Measurements from ENCODE around the gene FARP1.

The FARP1 gene

DNA sequence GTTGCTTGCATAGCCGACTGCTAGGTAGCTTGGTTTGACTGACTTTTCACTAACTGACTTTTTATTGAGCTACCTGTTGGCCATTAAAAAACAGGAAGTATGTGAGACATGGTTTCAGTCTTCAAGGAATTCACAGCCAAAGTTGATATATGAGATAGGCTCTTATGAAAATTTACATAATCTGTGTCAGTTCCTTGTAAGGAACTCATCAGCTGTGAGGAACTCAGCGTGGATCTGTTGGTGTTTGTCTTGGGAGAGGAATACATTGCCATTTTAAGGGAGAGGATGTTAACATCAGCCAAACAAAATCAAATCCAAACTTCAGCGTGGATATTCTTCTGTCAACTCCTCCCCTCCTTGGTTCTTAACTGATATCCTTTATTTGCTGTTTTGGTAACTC lies 32.1 kb downstream of the FARP1 start:
- no peak for FAIRE-seq

DNA sequence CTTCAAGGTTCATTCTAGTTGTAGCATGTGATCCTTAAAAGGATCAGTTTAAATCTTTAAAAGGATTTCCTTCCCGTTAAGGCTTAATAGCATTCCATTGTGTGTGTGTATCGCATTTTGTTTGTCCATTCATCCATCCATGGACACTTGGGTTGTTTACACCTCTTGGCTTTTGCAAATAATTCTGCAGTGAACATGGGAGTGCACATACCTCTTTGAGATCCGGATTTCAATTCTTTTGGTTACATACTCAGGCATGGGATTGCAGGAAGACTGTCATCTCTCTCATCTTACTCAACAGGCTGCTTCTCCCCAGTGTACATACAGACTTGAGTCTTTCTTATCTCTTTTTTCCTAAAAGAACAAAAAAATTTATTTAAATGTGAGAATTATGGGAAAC lies 32.9 kb downstream of the FARP1 start:
- no peak for FAIRE-seq

DNA sequence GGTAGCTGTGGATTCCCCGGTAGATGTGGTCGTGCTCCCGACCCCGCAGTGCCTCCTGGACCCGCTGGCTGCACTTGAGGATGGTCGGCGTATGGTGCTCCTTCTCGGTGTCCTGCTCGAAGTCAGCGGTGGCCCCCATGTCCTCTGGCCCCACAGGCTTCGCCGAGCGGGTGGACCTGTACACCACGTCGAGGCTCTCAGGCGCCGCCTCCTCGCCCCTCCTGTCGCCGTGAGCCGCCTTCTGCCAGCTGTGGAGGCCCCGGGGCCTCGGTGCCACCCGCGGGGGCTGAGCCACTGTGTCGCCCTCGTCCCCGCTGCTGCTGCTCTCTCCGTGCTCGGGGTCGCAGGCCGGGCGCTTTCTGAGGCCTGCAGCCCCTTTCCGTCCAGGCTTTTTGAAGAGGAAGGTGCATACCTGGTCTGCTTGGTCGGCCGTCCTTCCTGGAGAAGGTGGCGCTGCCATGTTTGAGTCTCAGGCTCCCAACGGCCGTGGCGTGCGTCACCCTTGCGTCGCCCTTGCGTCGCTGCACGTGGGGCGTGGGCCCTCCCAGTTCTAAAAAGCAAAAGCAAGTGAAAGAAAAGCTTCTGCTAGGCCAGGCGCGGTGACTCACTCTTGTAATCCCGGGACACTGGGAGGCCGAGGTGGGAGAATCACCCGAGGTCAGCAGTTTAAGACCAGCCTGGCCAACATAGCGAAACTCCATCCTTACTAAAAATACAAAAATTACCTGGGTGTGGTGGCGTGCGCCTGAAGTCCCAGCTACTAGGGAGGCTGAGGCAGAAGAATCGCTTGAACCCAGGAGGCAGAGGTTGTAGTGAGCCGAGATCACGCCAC lies 34.1 kb downstream of the FARP1 start, which contains the start of gene RNF113B:
Gene RNF113B, minus strand, starts transcription at position 493 of the 832 bp plus-strand sequence. Its CDS starts 33 bp downstream, at position 460.
- FAIRE-seq = no peak

DNA sequence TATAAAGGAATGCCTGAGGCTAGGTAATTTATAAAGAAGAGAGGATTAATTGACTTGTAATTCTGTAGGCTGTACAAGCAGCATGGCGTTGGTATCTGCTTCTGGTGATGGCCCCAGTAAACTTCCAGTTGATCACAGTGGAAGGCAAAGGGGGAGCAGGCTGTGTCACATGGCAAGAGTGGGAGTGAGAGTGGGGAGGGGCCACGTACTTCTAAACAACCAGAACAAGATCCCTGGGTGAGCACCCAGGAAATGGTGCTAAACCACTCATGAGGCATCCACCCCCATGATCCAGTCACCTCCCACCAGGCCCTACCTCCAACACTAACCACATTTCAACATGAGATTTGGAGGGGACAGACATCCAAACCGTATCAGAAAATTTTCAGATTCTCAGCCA lies 37.2 kb downstream of the FARP1 start:
- no peak for FAIRE-seq

DNA sequence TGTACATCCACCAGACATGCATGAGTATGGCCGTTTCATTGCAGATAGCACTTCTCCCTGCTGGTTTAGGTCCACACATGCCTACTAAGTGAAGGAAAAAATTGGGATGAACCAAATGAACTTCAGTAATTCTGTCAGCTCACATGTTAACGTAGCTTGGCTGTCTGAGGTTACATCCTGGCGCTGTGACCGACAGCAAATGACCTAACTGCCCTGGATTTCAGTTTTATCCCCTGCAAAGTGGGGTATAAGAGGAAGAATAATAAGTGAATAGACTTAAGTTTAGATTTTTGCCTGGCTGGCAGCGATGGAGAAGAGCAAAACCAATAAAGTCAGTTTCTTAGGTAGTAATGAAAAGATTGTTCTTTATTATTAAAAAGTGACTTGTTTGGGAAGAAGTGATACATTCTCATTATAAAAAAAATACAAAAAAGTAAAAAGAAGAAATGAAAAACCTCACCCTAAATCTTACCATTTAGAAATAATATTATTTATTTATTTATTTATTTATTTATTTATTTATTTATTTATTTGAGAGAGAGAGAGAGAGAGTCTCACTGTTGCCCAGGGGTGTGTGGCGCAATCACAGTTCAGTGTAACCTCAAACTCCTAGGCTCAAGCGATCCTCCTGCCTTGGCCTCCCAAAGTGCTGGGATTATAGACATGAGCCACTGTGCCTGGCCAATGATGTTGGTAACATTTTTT lies 38.4 kb downstream of the FARP1 start:
- no peak for FAIRE-seq

DNA sequence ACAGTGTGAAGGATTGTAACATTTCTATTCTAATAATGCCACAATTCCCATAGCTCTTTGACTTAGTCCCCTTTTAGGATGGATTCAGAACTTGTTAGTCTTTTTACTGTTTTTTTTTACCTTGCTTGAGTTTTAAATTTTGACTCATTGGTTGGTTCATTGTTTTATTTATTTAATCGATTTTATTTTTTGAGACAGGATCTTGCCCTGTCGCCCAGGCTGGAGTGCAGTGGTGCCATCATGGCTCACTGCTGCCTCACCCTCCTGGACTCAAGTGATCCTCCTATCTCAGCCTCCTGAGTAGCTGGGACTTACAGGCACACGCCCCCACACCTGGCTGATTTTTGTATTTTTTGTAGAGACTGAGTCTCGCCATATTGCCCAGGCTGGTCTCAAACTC lies 39.3 kb downstream of the FARP1 start:
- no peak for FAIRE-seq

DNA sequence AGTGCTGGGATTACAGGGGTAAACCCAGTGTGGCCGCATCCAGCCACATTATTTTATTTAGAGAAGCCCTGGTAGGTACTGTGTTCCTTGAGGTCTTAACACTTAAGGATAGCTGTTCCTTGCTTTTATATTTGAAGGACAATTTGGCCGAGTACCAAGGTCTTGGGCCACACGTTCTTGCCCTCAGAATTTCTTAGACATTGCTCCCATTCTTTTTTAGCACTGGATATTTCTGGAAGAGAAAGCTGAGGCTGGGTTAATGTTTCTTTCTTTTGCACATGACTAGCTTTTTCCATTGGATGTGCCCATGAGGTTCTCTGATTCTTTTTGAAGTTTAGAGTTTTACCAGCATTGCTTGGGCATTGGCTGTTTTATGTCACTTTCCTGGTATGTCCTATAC lies 39.7 kb downstream of the FARP1 start:
- FAIRE-seq = no peak

DNA sequence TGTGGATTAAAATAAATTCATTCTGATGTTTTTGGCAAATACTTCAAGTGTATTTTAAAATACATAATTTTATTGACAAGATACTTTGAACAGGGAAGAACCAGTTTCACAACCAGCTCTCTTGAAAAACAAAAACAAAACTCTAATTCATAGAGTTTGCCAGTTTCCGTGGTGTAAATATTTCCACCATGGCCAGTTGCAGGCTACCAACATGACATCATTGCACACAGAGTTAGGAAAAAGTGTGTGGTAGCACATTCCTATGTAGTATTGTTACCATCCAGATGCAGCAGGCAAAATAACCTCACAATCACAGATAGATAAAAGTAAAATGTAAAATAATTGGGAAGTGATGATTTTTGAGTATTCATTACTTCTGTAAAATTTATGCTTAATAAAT lies 41.9 kb downstream of the FARP1 start:
- no peak for FAIRE-seq

DNA sequence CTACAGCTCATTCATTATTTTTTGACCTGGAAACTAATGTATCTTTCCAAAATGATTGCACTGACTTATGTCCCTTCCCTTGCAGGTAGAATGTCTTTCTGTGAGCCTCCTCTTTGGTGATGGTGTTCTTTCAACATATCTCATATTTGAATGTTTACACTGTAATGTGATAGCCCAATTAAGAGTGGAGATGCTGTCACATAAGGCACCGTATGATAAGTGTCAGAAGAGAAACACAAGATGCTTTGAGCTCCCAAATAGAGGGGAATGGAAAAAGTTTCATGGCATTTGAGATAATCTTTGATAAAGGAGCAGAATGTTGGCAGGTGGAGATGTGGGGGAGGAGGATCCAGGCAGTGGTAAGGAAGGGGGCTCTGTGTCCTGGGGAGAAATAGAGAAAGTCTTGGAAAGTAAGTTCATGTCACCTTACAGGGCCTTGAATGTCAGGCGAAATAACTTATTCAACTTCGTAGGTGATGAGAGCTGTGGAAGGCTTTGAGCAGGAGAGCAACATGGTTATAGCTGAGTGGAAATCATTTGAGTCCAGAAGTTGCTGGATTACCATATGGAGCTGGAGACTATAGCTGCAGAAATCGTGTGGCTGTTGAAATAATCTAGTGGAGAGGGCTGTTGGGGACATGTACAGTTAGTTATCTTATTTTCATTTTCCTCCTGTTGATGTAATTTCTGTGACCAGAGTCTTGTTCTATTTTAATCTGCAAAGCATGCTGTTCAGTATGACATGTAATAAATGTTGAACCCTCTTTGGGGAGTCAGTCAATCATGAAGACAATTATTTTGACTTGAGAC lies 44.5 kb downstream of the FARP1 start:
- no peak for FAIRE-seq

DNA sequence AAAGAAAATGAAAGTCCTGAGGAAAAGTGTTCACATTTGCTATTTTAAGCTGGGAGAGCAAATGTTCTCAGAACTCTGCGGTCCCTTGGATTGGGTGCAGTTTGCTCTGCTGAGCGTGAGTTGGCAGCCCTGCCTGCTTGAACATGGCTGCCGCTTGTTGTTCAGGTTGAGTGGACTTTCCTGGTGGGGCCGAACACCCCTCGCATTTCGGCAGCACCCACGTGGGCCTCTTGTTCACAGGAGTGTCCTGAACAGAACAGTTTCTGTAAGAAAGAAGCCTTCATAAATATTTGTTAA lies 45.0 kb downstream of the FARP1 start:
- FAIRE-seq = no peak

DNA sequence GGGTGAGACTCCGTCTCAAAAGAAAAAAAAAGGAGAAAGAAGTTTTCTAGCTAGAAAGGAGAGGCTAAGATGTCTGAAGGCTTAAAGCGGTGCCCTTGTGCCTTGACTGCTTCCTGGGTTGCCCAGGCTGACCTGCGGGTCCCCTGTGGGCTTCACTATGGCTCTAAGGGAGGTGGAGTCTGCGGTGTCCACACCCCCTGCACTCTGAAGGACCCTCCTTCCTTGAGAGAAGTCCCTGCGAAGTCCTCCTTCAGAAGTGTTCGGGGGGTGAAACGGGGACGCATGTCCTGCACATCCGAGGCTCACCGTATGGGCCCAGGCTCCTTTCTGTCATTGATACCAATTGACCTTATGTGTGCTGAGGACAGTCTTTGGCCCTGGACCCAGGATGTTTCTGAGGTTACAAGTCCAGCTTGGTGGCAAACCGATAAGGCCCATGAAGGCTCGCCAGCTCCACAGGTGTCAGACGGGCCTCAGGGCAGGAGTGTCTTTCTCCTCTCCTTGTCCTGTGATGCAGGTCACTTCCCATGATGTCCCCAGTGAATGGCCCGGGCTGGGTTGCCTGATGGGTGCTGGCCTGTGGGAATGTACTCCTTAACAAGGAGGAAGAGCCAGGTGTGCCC lies 45.8 kb downstream of the FARP1 start:
- no peak for FAIRE-seq

DNA sequence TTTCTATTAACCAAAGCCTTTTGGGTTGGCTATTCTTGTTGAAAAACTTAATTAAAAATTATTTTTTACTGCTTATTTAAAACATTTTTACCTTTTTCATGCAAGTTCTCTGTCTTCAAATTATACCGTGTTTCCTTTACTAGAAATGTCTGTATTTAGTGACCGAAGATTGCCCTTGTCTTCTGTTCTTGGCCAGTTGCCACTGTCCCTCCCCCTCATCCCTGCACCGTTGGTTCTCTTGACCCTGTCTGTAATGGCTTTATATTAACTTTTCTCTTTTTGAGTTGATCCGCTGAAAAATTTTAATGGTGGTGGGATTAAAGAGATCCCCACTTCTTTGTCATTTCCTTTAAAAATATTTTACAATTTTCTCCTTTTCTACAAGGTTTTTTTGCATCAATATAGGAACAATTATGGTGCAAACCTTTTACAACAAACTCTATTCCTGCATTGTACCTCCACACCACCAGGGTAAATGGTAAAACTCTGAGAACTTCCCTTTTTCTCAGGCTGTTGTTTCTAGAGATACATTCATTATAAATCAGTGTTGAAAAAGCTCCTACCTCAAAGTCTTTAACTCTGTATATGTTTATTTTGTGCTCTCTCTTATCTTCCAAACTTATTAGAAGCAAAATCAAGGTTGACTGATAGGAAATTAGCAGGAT lies 47.1 kb downstream of the FARP1 start:
- no peak for FAIRE-seq

DNA sequence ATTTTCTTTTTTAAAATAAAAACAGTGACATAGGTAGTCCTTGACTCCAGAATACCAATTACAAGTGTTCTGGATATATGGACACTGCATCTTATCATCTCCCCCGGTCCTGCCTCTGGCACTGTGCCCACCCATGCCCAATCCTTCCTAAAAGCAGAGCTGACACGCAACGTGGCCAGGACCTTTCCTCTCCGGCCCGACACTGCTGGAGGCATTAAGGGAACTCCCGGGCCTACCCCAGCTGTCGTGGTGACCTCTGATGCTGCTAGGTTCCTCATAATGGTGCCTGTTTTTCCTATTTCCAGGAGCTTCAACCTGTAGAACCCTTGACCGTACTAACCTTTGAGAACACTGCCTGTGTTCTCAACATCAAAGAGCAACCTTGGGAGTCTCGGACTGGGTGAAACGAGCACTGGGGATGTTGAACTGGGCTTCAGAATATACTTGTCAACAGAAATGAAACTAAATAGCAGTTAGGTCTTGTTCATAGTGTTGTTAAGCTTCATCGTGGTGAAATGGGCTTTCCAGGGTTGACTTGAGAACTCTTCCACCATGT lies 48.1 kb downstream of the FARP1 start:
- FAIRE-seq = no peak

DNA sequence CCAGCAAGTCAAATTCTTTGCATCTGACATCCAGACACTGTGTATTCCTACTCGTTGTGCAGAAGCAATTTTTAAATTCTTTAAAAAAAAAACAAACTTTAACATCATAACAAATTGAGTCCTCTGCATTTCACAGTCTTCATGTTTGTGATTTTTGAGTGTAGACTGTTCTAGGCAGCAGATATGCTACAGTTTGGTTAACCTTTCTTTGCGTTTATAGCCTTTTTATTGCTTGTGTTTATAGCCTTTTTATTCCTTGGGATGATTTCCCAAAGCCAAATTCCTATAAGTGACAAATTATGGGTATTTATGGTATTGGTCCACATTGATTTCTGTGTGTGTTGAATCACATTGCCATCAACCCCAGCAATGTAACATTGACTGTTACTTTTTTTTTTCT lies 49.1 kb downstream of the FARP1 start:
- FAIRE-seq = no peak

DNA sequence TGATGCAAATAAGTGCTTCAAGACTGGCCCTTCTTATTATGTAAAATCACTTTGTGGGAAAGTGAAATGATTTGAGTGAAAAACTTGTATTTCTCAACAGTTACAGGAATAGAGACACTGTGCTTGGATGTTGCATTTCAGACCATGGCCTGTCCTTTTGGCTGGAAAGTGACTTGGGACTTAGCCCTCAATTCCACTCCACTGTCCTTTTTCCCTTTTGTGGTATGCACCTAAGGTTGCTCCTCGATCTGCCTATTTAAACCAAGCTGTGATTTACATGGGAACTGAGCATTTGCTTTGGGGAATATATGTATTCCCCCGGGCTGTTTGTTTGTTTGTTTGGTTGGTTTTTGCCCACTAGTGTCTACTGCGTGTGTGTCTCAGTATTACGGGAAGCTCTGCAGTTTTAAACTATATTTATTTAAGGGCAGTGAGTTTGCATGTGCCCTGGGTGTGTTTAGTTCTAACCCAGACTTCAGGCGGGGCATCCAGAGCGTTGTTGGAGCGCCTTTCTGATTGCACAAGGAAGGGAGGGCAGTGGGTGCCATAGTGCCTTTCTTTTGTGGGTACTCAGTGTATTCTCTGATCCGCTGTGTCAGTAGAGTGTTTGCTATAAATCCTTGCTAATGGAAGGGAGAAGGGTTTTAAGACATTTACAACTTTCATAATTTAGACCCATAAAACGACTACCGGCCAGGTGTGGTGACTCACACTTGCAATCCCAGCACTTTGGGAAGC lies 52.3 kb downstream of the FARP1 start:
- no peak for FAIRE-seq

DNA sequence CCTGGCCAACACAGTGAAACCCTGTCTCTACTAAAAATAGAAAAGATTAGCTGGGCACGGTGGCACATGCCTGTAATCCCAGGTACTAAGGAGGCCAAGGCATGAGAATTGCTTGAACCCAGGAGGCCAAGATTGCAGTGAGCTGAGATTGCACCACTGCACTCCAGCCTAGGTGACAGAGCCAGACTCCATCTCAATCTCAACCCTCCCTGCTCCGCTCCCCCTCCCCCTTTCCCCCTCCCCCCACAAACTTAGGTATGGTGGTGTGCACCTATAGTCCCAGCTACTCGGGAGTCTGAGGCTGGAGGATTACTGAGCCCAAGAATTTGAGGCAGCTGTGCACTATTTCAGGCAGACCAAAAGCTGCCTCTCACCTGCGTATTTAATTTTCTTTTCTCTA lies 55.8 kb downstream of the FARP1 start:
- no peak for FAIRE-seq

DNA sequence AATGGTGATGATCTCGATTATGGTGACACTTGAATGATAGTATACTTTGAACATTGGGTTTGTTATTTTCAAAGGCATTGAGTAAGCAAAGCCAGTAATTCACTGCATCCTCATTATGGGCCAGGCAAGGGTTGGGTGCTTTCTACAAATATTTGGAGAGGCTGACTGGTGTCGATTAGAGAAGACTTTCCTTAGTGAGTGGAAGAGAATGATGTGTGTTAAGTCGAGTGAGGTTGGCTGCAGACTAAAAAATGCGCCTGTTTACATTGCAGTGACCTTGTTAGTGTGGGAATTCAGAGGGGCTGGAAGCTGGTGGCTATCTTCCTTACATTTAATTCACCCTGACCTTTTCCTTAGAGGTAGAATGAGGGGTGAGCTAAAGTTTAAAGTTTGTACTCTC lies 56.6 kb downstream of the FARP1 start:
- no peak for FAIRE-seq

DNA sequence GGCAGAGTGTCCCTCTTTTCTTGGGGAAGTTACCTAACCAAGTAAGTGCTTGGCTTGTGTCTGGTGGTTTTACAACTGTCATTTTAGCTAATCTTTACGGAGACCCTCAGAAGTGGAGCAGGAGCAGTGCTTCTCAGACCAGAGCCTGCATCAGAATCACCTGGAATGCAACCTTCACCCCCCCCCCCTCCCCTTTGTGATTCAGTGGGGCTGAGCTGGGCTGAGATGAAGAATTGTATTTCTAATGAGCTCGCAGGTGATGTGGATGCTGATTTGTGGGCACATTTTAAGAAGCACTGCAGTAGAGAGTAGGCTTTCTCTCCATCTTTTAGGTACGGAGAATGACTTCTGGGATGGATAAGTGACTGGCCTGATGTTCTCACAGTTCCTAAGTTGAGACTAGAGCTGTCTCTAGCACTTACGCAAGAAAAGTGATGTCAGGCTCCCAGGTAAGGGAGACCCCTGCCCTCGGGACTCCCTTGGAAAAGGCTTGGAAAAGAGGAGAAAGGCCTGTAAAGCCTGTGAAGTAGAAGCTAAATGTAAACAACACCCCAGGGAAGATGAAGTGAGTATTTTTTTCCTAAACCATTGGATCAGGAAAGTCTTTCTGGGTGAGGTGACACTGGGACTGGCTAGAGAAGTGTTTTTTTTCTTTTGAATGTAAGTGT lies 57.5 kb downstream of the FARP1 start:
- no peak for FAIRE-seq

DNA sequence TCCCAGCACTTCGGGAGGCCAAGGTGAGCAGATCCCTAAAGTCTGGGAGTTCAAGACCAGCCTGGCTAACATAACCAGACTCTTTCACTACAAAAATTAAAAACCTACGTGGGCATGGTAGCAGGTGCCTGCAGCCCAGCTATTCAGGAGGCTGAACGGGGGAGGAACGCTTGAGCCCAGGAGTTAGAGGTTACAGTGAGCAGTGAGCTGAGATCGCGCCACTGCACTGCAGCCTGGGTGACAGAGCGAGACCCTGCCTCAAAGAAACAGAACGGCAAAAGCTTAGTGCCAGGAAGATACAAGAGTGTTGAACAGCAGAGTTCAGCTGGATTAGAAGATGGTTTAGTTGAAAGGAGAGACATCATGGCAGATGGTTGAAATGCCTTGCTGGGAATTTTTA lies 58.3 kb downstream of the FARP1 start:
- FAIRE-seq = no peak

DNA sequence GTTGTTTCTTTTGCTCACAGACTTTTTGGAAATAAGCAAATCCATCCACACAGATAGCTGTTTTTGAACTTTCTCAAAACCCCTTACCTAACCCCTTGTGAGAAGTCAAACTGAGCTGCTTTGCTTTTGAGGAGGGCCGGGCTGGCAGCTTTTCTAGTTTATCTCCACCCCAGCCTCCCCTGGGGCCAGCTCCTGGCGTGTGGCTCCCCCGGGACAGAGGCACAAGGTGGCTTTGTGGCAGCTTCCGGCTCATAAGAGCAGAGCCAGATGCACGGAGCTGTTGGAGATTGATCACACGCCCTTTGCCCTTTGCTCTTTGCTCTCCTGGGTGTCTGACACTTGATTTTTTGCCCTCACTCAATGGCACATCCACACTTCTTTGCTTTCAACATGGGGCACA lies 59.1 kb downstream of the FARP1 start:
- no peak for FAIRE-seq
